Activated CD4-positive, alpha-beta T cell treated with anti-CD3 and anti-CD28 coated beads for 24 hours (primary cell): ENCODE measurements around the gene CCNG2.

Experiments used
- DNase-seq, 2 donors: peaks; one replicate each; pipeline ENCODE4 v3.0.0-alpha.2; 2020; ENCODE audit warnings: low read depth in 2 of 2

CCNG2 gene

DNA sequence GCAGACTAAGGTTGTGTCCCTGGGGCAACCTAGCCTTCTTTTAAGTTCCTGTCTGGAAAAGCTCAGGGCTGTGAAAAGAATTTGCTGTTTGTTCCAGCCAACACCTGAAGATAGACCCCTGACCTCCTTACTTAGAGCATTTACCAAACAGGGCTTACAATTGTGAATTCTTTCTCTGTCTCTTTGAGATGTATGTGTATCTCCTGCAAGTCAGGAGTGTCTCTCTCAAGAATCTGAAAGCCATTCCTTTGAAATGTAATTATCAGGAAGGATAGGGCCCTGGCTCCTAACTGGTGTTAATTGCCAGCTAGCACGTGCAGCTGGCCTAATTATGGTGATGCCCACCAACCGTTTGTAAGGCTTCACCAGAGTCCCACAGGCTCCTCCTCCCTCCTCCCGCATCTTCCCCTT is 18.2 kb downstream of the CCNG2 start:
- no peak for DNase-seq

DNA sequence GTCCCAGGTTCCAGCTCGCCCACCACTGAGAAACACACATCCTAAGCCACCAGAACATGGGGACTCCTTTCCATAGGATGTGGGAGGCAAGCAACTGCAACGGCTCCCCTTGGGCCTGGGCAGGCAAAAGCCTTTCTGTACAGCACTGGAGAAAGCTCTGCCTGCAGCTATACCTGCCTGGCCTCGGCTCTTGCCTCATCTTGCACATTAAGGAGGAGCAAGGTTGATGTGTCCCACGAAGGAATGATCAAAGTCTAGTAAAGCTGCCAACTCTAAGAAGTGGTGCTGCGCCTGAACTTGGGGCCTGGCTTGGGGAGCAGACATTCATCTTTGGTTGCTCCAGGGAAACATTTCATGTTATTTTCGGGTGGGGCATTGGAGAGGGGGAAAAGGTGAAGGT is 19.6 kb downstream of the CCNG2 start:
- no peak for DNase-seq

DNA sequence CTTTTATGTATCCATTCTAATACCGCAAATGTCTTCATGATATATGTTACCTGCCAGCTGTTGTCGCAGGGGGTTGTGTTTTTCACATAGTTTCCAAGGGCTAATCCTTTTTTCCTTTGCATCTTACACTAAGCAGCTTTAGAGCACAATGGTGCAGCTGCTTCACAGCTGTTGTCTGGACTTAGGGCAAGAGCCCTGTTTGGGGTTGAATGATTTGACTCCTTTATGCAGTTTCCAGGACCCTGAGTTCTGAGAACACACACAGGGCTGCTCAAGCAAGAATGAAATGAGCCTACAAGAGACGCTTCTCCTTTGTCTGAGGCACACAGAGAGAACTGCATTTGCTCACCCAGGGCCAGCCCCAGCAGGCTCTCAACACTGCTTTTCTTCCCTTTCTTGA is 20.2 kb downstream of the CCNG2 start:
- DNase-seq, result no peak

DNA sequence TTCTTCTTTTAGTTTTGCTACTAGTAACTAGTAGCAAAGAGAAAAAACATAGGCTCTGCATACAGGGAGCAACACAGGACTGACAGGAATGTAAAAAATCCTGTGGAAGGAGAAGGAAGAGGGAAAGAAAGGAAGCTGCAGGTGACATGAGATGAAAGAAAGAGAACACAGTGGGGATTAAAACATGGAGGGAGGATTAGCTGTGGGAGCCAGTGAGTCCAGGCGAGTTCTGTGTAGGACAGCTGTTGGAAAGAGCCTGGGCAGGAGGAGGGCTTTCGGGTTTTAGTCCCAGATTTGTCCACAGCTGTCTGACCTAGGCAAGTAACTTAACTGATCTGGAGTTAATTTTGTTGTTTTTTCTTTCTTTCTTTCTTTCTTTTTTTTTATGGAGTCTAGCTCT is 21.6 kb downstream of the CCNG2 start:
- no peak for DNase-seq

DNA sequence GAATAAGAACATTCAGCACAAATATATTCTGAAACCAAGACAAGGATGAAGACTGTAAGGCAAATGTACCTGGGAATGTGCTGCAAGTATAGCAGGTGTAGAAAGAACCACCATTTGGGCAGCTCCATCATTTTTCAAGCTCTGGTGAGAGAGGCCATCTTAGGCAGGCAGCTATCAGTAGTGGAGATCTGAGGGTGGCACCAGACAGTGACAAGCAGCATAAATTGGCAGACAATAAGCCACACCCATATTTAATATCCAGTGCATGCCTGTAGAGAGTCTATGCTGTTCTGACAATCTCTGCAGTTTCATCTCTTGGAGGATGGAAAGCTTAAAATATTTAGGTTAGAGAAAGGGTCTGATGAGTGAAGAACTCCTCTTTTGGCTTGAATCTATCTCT is 22.5 kb downstream of the CCNG2 start:
- no peak for DNase-seq

DNA sequence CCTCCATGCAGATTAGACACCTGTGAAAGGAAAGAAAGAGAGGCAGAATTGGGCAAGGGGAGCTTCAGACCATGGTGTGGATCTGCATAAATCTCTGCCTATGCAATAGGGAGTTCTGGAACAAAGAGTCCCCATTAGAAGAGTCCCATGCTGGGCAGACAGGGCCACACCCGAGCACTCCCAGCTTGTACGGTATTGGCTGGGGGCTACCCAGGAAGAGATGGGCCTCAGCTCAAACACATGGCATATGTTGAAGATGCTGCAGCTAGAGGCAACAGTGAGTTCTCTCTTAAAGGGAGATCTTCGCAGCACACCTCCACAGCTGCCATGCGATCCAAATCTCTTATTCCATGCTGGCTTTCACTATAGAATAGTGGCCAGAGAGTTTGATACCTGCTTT is 24.7 kb downstream of the CCNG2 start:
- no peak for DNase-seq

DNA sequence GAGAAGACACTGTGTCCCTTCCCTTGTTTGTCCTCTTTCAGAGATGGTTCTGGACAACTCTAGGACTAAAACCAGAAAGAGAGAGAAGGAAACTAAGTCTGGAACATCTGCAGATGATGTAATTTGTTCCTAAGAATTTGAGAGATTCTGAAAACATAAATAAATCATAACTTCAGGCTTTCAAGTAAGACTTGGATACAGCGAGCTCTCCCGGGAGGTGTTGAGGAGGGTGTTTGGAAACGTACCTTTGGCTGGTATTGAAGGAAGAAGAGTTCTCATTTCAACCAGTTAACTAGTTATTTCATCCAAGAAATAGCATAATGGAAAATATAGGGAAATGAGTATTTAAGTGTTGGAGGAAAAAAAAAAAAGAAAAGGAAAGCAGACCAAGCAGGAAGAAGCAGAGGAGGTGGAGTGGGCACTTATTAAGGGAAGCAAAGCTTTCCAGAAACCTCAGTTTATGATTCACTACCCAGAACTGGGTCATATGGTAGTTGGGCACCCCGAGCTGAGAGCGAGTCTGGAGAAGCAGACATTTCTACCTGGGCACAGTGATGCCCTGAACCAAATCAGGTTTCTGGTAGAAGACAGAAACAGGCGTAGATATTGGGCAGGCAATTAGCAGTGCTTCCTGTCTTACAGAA is 26.9 kb downstream of the CCNG2 start:
- no peak for DNase-seq

DNA sequence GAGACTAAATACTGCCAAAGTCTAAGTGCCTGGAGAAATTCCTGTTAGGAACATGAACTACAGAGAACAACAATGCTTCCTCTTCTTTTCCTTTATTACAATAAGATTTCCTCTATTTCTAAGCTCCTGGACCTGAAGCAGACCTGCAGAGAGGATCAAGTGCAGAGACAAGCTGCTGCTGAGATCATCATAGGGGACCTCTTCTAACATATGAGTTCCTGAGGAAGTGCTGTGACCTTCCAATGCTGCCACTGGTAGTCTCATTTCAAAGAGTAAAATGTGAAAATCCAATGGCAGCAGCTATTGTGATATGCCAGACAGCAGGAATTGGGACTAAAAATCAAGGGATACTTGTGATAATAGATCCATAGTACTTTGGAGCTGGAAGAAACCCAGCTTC is 28.0 kb downstream of the CCNG2 start:
- DNase-seq, result no peak

DNA sequence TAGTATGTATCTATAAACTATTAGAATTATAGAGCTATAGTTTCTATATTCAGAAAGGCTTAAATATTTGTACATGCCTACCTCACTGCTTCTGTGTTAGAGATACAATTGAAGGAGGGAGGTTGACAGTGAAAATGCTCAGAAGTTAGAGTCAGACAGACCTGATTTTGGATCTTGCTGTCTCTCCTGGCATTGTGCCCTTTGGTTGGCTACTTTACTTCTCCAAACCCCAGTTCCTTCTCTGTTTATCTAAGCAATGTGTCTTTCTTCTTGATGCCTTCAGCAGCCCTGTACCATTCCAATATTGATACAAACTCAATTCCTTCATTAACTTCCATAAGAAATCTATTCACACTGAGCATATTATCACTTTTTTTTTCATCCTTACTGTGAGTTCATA is 28.7 kb downstream of the CCNG2 start:
- DNase-seq, result no peak

DNA sequence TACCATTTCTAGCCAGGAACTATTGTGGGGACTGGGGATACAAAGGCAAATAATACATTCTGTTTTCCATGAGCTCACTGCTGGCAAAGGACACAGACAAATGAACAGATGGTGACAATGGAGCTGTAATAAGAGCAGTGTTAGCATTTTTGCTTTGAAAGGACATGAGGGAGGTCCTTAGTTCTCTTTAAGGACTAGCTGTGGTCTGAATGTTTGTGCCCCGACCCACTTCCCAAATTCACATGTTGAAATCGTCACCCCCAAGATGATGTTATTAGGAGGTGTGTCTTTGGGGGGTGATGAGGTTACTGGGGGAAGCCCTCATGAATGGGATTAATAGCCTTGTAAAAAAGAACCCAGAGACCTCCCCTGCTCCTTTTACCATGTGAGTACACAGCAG is 30.3 kb downstream of the CCNG2 start:
- DNase-seq, result no peak

DNA sequence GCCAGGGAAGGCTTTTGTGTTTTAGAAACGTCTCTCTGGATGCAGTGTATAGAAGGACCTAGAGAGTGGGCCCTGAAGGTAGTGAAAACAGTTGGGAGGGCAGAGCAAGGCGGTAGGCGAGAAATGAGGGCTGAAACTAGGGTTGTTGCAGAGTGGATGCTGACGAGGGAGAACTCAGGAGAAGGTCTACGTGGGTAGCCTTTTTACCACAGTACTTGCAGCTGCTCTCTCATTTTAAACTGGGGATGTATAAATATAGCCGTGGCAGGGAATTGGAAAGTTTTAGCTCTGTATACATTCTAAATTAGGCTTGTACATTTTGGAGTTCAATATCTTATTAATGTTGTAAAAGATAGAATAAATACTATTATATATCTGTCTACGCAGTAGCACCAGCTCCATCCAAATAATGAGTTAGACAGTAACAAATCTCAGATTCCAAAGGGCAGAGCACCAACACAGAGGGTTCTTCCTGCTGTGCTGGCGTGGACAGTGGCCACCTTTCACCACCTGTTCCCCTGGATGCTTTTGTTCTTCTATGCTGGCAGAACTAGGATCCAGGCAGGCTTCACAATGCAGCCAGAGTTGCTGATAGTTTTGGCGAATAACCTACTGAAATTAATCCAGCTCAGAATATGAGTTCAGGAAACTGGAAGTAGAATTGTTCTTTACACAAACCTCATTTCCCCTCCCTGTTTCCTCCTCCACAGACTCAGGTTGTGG is 31.7 kb downstream of the CCNG2 start:
- no peak for DNase-seq

DNA sequence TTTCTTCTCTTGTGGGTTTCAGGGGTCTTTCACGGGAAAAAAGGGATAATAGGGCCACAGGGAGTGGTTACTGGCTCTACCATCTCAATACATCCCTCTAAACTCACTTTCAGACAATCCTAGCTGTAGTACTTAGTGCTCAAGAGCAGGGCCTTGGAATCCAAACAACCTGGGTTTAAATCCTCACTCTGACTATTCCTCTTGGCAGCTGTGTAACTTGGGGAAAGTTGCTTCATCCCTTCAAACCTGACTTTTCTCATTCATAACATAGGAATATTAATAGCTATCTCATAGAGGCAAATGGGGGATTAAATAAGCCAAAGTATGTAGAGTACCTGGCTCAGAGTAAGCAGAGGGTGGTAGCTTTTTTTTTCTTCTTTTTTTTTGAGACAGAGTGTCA is 32.4 kb downstream of the CCNG2 start:
- no peak for DNase-seq

DNA sequence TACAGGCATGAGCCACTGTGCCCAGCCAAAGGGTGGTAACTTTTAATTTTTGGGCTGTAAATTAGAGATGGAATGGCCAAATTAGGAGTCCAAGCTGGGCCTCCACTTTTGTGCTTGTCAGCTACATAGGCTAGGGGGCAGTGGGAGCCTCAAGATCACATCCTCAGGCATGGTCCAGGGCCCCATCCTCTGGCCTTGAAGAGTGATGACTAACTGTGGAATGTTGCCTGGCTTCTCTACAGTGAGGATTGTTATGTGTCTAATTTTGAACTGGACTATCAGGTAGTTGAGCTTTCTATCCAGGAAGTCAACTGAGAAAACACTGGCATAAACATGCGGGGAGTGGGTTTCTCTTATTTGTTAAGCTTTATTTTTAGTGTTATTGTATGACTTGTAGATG is 33.0 kb downstream of the CCNG2 start:
- DNase-seq, result no peak

DNA sequence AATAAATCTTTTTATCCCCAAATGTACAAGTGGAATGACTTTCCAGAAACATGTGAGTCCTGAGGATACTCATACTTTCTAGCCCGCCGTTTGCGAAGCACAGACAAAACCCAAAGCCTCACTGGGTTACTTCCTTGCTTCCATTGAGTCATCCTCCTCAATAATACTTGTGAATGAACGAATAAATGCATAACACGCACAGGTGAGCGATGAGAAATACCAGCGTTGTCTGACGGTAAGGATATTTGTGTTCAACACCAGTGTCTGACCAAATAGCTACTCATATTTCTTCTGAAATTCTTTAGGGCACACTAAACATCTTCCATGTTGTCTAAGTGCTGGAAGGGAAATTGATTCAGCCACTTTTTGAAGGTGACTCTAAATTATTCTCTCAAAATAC is 36.0 kb downstream of the CCNG2 start:
- DNase-seq, result no peak

DNA sequence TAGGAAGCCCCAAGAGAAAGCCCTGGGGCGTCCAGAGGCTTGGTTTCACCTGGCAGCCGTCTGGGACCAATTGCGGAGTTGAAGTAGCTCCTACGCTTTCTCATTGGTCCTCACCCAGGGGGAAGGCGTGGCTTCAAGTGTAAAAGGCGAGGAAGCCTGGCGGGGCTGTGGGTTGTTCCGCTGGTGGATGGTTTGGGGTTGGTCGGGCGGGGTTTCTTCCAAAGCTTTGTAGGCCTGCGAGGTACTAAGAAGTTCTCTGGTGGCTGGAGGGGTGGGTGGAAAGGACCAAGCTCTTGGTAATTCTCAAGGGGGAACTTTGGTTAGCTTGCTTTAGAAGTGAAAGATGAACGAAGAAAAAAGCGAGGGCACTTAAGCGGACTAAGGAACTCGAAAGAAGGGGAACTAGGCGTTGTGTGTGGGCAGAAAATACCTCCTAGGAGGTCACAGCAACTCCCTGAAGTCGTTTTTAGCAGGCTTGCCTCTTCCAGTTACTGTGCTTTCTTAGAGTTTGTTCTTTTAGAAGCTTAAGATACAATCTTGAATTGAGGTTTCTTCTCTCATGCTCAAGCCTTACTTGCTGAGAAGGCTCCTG is 36.6 kb downstream of the CCNG2 start:
- DNase-seq, result peak; percentile 57 to 59

DNA sequence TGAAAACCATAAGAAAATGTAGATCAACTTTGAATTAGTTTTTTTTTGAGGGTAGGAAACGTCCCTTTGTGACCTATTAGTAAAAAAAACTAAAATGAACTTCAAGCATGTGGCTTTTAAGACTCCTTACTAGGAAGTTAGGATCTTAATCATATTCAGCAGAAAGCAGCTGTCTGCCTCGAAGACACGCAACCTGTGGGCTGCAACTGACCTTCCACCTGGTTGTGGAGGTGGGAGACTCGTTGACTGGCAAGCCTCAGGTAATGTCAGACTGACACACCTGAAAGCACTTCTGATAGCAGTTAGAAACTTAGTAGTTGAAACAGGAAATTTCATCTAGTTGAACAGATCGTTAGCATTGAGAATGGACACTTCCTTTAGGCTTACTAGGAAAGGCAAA is 37.4 kb downstream of the CCNG2 start:
- no peak for DNase-seq

DNA sequence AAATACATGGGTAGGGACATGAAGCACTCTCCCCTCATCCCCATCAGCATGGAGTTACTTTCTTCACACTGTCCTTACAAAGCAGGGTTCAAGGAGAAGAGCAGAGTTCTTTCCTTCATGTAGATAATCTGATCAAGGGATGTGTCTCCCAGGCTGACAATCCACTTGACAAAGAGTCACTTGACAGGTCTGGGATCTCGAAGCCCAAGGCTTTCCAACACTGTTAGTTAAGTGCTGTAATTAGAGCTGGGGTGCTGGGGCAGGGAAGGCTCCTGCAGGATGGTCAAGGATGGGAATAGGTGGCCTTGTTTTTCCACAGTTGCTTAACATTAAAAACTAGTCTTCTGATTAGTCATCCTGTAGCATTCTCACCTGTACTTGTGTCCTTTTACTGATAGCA is 38.0 kb downstream of the CCNG2 start:
- DNase-seq, result no peak

DNA sequence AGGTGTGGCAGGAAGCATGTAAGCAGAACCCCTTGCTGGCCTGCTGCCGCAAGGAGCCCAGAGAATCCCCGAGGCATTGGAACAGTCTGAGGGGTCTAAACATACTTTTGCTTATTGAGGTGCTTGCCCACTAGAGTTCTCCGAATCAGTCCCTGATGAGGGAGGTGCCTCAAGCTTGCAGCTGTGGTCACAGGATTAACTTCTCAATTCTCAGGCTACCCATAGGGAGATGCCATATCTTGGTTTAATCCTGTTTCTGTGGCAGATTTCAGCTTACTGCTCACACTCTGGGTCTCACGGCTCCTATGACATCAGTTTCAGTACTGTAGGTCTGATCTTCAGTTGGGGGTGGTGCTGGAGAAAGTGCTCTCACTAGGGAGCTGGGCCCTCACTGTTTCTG is 39.9 kb downstream of the CCNG2 start:
- no peak for DNase-seq

DNA sequence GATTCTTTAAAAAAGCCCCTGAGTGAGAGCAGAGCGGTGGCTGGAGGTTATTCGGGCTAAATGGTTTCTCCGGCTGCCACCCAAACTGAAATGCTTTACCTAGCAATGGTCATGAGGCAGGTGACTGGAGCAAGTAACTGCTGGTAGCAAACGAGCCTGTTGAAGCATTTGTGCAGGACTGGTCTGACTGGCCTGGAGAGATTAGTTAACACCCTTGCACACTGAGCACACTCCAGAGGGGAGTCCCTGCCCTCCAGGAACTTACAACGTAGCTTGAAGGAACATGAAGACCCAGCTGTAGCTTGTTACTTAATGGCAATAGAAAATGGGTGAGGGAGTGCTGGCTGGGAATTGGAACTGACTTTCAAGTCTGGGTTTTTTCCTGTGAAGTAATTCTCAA is 40.4 kb downstream of the CCNG2 start:
- DNase-seq, result no peak

DNA sequence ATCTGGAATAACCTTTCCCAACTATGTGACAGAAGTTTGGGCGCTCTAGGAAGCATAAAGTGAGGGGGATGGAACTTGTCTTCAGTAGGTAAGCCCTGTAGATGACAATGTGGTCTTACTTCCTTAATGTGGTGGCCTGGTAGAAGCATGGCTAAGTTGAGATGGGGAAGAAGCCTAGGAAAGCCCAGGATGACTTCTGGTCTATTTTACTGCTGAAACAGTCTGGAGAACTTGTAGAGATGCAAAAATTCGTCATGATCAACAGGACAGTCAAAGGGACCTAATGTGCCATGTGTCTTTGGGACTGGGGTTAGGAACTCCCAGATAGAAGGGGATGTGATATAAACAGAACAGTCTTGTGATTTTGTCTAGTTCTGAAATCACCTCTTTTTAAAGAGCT is 40.8 kb downstream of the CCNG2 start:
- DNase-seq, result no peak

DNA sequence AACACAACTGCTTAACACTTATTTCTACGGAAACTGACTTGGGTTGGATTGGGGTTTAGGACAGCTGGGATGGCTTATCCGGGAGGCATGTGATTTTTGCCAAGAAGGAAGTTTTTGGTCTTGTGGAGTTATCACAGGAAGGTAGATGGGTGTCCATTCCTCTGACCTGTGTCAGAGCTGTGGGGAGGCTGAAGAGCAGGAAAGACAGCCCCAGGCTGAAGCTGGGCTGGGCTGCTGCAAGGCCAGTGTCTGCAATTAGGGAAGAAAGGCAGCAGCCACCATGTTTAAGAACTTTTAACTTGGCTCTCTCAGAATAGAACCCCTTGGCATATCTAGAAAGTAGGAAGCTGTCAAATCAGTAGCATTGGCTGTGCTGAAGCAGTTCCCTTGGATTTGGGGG is 42.3 kb downstream of the CCNG2 start:
- DNase-seq, result no peak

DNA sequence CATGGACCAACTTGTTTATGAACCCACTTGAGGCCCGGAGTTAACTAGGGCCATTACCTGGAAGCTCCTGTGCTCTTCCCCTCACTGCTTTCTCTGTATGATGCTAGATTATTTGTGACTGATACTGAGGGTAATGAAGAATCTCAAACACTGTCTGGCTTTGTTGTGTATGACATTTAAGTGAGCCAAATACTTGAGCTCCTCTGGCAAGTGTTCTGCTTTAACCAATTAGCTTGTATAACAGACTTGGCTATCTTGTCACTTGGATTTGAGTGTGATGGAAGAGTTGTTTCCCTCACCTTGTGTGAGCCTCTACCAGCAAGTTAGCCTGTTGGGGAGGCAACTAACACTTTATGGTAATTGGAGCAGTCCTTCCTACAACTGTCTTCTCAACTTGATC is 42.7 kb downstream of the CCNG2 start:
- DNase-seq, result no peak

DNA sequence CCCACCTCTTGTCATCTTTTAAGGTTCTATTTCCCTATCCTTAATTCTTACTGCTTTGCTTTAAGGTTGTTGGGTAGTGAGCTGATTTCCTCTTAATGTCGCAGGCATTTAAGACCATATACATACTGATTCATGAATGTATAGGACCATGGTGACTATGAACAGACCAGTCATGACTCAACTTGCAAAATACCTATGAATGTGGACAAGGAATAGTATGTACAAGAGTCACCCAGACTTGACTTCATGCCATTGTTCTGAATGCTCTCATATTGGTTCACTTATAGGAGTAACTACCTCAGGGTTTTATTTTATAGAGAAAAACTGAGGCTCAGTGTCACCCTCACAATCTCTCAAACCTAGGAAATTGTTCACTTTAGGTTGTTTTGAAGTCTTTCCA is 44.3 kb downstream of the CCNG2 start:
- DNase-seq, result no peak

DNA sequence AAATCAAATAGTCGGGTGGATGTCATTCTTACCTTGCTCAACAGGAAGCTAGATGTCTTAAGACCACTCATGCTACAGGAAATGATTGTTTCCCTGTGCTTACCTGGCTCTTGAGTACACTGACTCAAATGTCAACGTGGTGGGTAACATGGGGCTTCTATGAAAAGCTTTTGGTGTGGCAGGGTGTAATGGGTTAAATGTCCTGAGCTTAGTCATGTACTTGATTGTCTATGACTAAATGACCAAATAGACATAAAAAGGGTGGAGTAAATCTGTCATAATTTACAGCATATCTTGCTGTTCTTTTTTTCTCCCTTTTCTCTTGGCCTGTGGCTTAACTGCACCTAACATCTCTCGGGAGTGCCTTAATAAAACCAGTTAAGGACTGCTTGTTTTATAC is 44.9 kb downstream of the CCNG2 start:
- no peak for DNase-seq
